ENCODE results near the gene FAM200C. TPM values are rescaled to one million over a fixed set of nuclear protein-coding genes. Genes with fewer than 3 reads are reported as not detected.

The FAM200C gene
- total and polyA plus RNA-seq, 2 of the 8 experiments (the other 6 are each of a cell fraction or from before 2014, with no cell fraction given) = 2.6 to 7.3 TPM

DNA sequence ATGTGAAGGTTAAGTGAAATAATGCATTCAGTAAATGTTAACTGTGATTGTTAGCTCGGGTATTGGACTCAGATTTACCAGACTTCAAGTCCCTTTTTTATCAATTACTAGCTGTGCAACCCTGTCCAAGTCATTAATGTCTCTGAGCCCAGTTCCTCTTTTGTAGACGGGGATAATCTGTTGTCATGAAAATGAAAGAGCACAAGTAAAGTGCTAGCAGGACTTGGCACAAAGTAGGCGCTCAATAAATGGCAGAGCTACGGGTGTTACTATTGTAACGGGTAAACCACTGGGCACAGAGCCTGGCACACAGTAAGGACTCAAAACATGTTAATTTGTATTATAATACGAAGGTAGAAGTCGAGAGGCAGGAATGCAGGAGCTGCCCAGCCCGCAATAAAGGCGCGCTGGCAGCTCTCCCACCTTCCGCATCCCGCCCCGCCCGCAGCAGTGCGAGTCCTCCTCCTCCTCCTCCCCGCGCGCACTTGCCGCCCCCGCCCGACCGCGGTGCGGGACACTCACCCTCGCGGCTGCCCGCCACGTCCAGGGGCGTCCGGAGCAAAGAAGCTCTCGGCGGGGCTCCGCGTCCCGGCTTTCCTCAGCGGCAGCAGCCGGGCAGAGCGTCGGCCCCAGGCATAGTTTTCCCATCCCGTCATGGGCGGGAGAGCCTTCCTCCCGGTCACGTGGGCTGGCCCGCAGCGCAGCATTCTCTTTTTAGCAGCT is 29.7 kb downstream of the FAM200C start, which contains the start of gene C1QTNF2:
C1QTNF2 (minus strand) TSS at position 637 of the 723 bp plus-strand sequence. CDS start 15,615 bp downstream, outside the sequence.
- Histone ChIP-seq H3K4me3 (ENCODE audit: extremely low read depth in 1 of 4, insufficient read depth in 2 of 4, low read depth in 3 of 4, low read length in 4 of 4) (peak within 1 kb of the TSS; percentile 29 to 67 (median 46)), H2BK120ac (replicated peaks; ENCODE audit: low read depth, low read length) (peak within 1 kb of the TSS; percentile 70), H3K4me1 (replicated peaks in 1 of 4; ENCODE audit: control insufficient read depth in 3 of 4, insufficient read depth in 4 of 4, low read length in 3 of 4) (peaks cover 3 to 5% (median 4%) of the 10 kb centered on the region in 4 experiments; a peak in 4 of 7 replicates), H2BK12ac (ENCODE audit: low read depth, low read length) (no peak within 1 kb of the TSS), H3K4me2 (ENCODE audit: insufficient read depth in 1 of 2, low read depth in 2 of 2, low read length in 2 of 2) (peak within 1 kb of the TSS; percentile 65 to 78), H3K18ac (ENCODE audit: extremely low read depth, low read length) (peak within 1 kb of the TSS; percentile 54; the same call in 1 of the 2 replicates), H3K4ac (replicated peaks; ENCODE audit: insufficient read length, low read depth, low read length) (peak within 1 kb of the TSS; percentile 3), H2BK15ac (ENCODE audit: low read length) (no peak within 1 kb of the TSS), H4K8ac (ENCODE audit: extremely low read depth, insufficient read depth, low read length) (peak within 1 kb of the TSS; percentile 29; the same call in 1 of the 2 replicates), H3K27me3 (replicated peaks in 1 of 4; ENCODE audit: control insufficient read depth in 3 of 4, extremely low read depth in 1 of 4, insufficient read depth in 3 of 4, low read length in 3 of 4) (peaks cover 1 to 15% (median 10%) of the 10 kb centered on the region in 4 experiments), H3K14ac (ENCODE audit: insufficient read length) (no peak within 1 kb of the TSS), H3K79me2 (ENCODE audit: control insufficient read depth in 1 of 2, insufficient read depth in 2 of 2, low read length in 2 of 2) (no peaks in the 10 kb centered on the region), H3K23ac (ENCODE audit: insufficient read length) (no peak within 1 kb of the TSS), H2BK20ac (ENCODE audit: low read length) (peak within 1 kb of the TSS; percentile 25; the same call in 1 of the 2 replicates), H3K9me3 (ENCODE audit: insufficient read depth in 2 of 2, low read depth in 1 of 2, low read length in 1 of 2) (no peaks in the 10 kb centered on the region), H3K27ac (ENCODE audit: low read depth, low read length) (no peak within 1 kb of the TSS), H2BK5ac (ENCODE audit: low read depth, low read length) (no peak within 1 kb of the TSS), H3K23me2 (ENCODE audit: low read depth, low read length) (0 out of 2 replicates have a peak, but pooled peaks cover 4% of the 10 kb centered on the region), H4K20me1 (replicated peaks in 1 of 2; ENCODE audit: control insufficient read depth in 1 of 2, insufficient read depth in 2 of 2, low read length in 2 of 2) (no peaks in the 10 kb centered on the region), H4K91ac (replicated peaks; ENCODE audit: insufficient read length, low read length) (peak within 1 kb of the TSS; percentile 52), H4K5ac (ENCODE audit: insufficient read length, low read depth, low read length) (no peak within 1 kb of the TSS), H2AFZ (ENCODE audit: low read length) (peak within 1 kb of the TSS; percentile 89), H3K79me1 (ENCODE audit: low read depth, low read length) (no peaks in the 10 kb centered on the region), H3K9ac (replicated peaks in 1 of 4; ENCODE audit: extremely low read depth in 1 of 4, low read depth in 3 of 4, low read length in 3 of 4) (peak within 1 kb of the TSS in 2 of 4 experiments; percentile 39; a peak in 3 of 7 replicates), H3K56ac (replicated peaks; ENCODE audit: insufficient read length, low read depth, low read length) (no peak within 1 kb of the TSS), H3K36me3 (ENCODE audit: control insufficient read depth in 2 of 4, insufficient read depth in 4 of 4, low read length in 3 of 4) (no peaks in the 10 kb centered on the region), H2AK5ac (ENCODE audit: low read depth, low read length) (no peak within 1 kb of the TSS)
- 11% methylated on average over 25 of the region's 45 CpGs; no CpG with 5 or more reads in 1 of the 2 experiments for WGBS, 2 experiments (ENCODE audit: extremely low coverage in 1 of 2, insufficient coverage in 1 of 2, insufficient read length in 1 of 2, insufficient replicate concordance in 2 of 2, low coverage in 1 of 2, low lambda C conversion rate in 2 of 2, missing lambda C conversion rate in 1 of 2)
- POLR2A ChIA-PET (ENCODE audit: partially characterized antibody) = interaction anchor here (1.2 to 1.7 kb wide), 5 partner anchors 9 to 172 kb away, joined by 3 to 8 read pairs (median 3); no protein-coding TSS in a partner anchor
- FAIRE-seq (no peak), DNase-seq (ENCODE audit: low read depth in 1 of 2, low spot score in 2 of 2) (peak in 1 of 2 experiments; percentile 74)
- CTCF ChIA-PET (ENCODE audit: partially characterized antibody) = interaction anchor here (0.6 to 2.2 kb wide), 15 partner anchors 10 to 340 kb away, joined by 3 to 15 read pairs (median 3); no protein-coding TSS in a partner anchor
- TF ChIP-seq BCL11A (IDR thresholded peaks at IDR 0.05; ENCODE audit: low read depth in 2 of 2, low read length in 2 of 2) = no peak
- TF ChIP-seq TAF1 (IDR thresholded peaks at IDR 0.05; ENCODE audit: low read depth, low read length) = no peak; the same call in 1 of the 2 replicates
- no peak for TF ChIP-seq CHD1 (IDR thresholded peaks at IDR 0.05; ENCODE audit: low read depth, low read length)
- no peak for TF ChIP-seq ZNF274 (IDR thresholded peaks at IDR 0.05; ENCODE audit: borderline replicate concordance, extremely low read depth, low read length)
- no peak for TF ChIP-seq TCF12 (IDR thresholded peaks at IDR 0.05; ENCODE audit: low read depth, low read length)
- TF ChIP-seq, protein P1, sequence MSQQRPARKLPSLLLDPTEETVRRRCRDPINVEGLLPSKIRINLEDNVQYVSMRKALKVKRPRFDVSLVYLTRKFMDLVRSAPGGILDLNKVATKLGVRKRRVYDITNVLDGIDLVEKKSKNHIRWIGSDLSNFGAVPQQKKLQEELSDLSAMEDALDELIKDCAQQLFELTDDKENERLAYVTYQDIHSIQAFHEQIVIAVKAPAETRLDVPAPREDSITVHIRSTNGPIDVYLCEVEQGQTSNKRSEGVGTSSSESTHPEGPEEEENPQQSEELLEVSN (IDR thresholded peaks at IDR 0.05) = peak; percentile 97
- TF ChIP-seq CBX5 (IDR thresholded peaks at IDR 0.05; ENCODE audit: low read depth, low read length) = no peak
- TF ChIP-seq RBBP5 (IDR thresholded peaks at IDR 0.05; ENCODE audit: borderline replicate concordance, low read depth, low read length) = no peak; the same call in 1 of the 2 replicates
- no peak for TF ChIP-seq SIX5 (IDR thresholded peaks at IDR 0.05; ENCODE audit: low read depth, low read length)
- no peak for TF ChIP-seq CTBP2 (IDR thresholded peaks at IDR 0.05; ENCODE audit: borderline replicate concordance, insufficient read depth, insufficient read length, low read length)
- TF ChIP-seq KDM4A (IDR thresholded peaks at IDR 0.05; ENCODE audit: low read depth, low read length, severe bottlenecking) = peak; percentile 76

Measured in H1 (cell line).